ENCODE measurements around the gene SLC8A2. TPM values are rescaled to one million over a fixed set of nuclear protein-coding genes. Genes with fewer than 3 reads are reported as not detected.
A peak's percentile ranks its signal among the peaks of the same experiment; 100 is the strongest.

The SLC8A2 gene
- total RNA-seq, 1 donor from 2014 or later = 3.7 TPM

DNA sequence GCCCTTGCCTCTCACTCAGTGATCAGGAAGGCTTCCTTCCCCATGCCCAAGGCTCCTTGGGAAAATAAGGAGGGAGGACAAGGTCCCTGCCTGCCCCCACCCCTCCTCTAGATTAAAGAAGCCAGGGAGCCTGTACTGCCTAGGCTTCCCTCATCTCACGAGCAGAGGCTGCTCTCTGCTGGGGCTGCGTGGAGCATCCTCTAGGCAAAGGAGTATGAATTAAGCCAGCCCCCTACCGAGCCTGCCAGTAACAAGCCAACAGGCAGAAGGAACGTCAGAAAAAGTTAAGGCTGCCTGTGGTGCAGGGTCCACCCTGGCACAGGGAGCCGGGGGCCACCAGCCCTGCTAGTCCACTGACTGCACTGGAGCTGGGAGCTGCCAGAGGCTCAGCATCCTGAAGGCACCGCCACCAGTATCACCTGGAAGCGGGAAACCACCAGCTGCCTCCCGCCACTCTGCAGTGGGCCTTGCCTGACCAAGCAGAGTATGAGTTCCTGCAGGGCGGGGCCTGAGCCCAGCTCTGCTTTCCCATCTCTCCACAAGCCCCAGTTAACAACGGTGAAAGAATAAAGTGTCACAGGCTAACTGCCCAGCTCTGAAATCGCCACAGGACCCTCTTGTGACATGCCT, 36.3 kb upstream of the SLC8A2 start:
- DNase-seq (ENCODE audit: low spot score in 2 of 2, unreplicated experiment in 2 of 2) = no peak
- Mint-ChIP-seq H3K27ac (no peak overlapping the region), H3K36me3 (no peaks in the 10 kb centered on the region), H3K4me1 (peaks cover 10% of the 10 kb centered on the region), H3K9me3 (no peaks in the 10 kb centered on the region), H3K27me3 (ENCODE audit: low read depth) (no peaks in the 10 kb centered on the region), H3K4me3 (no peak overlapping the region)
- TF ChIP-seq CTCF (IDR thresholded peaks at IDR 0.05; ENCODE audit: unreplicated experiment) = no peak

GRCh38 chr19:47507012-47507411, 35.3 kb upstream of the SLC8A2 start:
- H3K36me3 Mint-ChIP-seq = no peaks in the 10 kb centered on the region
- peaks cover 1% of the 10 kb centered on the region for H3K4me1 Mint-ChIP-seq
- H3K27ac Mint-ChIP-seq = no peak overlapping the region
- no peak for DNase-seq (ENCODE audit: low spot score in 2 of 2, unreplicated experiment in 2 of 2)
- TF ChIP-seq CTCF (IDR thresholded peaks at IDR 0.05; ENCODE audit: unreplicated experiment) = no peak
- no peaks in the 10 kb centered on the region for H3K27me3 Mint-ChIP-seq (ENCODE audit: low read depth)
- H3K9me3 Mint-ChIP-seq = no peaks in the 10 kb centered on the region
- H3K4me3 Mint-ChIP-seq = no peak overlapping the region

DNA sequence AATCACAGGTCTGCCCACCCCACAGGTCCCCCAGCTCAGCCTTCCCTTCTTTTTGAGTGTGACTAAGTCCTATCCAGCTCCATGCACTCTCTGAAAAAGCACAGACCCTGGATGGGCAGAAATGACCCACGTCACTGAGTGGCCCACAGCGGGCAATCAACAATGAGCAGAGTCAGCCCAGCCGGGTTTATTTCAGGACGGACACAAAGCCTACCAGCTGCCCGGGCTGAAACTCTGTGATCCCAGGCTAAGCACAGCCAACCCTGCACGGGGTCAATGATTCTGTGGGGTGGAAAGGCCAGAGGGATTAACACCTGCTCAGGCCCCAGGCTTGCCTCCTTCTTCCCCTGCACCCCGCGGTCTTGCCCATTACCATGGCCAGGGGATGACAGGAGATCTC, 34.8 kb upstream of the SLC8A2 start:
- no peak for DNase-seq (ENCODE audit: low spot score in 2 of 2, unreplicated experiment in 2 of 2)
- Mint-ChIP-seq H3K27me3 (ENCODE audit: low read depth) (no peaks in the 10 kb centered on the region), H3K4me3 (no peak overlapping the region), H3K36me3 (no peaks in the 10 kb centered on the region), H3K4me1 (no peaks in the 10 kb centered on the region), H3K9me3 (no peaks in the 10 kb centered on the region), H3K27ac (peak overlapping the region; percentile 79)
- TF ChIP-seq CTCF (IDR thresholded peaks at IDR 0.05; ENCODE audit: unreplicated experiment) = no peak

DNA sequence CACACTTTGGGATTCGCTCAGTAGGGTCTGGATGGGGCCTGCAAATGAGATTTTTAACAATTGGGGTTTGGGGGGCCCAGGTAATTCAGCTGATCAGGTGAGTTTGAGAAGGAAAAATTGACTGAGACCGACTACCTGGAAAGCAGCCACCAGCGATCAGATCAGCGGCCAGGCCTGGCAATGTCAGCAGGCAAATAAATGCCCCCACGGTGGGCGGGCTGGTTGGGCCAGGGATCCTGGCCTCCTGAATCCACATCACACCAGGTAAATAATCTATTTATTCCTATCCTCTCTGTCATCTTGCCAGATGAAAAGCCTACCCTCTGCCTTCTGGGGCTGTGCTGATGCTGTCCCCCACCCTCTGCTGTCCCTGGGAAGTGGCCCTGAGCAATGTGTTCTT, 33.8 kb upstream of the SLC8A2 start:
- H3K4me1 Mint-ChIP-seq = no peaks in the 10 kb centered on the region
- H3K36me3 Mint-ChIP-seq = no peaks in the 10 kb centered on the region
- DNase-seq (ENCODE audit: low spot score in 2 of 2, unreplicated experiment in 2 of 2) = no peak
- no peaks in the 10 kb centered on the region for H3K27me3 Mint-ChIP-seq (ENCODE audit: low read depth)
- H3K27ac Mint-ChIP-seq = no peak overlapping the region
- H3K9me3 Mint-ChIP-seq = no peaks in the 10 kb centered on the region
- no peak overlapping the region for H3K4me3 Mint-ChIP-seq
- no peak for TF ChIP-seq CTCF (IDR thresholded peaks at IDR 0.05; ENCODE audit: unreplicated experiment)

DNA sequence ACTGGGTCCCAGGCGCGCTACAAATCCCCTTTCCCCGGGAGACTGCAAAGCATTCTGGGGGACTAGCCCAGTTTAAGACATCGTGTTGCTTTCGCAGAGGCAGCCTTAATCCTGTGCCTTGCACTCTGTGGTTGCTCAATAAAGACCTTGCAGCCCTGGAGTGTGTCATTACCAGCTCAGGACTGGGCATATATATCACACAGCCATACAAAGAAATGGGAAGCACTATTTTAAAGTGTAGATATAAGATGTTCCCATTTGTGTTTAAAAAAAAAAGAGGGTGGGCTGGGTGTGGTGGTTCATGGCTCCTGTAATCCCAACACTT, 32.1 kb upstream of the SLC8A2 start:
- H3K4me3 Mint-ChIP-seq = no peak overlapping the region
- no peak overlapping the region for H3K27ac Mint-ChIP-seq
- no peak for TF ChIP-seq CTCF (IDR thresholded peaks at IDR 0.05; ENCODE audit: unreplicated experiment)
- no peaks in the 10 kb centered on the region for H3K9me3 Mint-ChIP-seq
- no peaks in the 10 kb centered on the region for H3K4me1 Mint-ChIP-seq
- no peaks in the 10 kb centered on the region for H3K27me3 Mint-ChIP-seq (ENCODE audit: low read depth)
- peaks cover 4% of the 10 kb centered on the region for H3K36me3 Mint-ChIP-seq
- DNase-seq (ENCODE audit: low spot score in 2 of 2, unreplicated experiment in 2 of 2) = no peak

Data from mesothelial cell of epicardium (in vitro differentiated cells).